ENCODE data around the gene ARHGAP4.

ARHGAP4 gene

GRCh38 chrX:153947009-153947769 lies 21.1 kb upstream of the ARHGAP4 start:
- TF ChIP-seq REST (IDR thresholded peaks at IDR 0.05; ENCODE audit: insufficient replicate concordance, low read depth) (no peak), CTCF (IDR thresholded peaks at IDR 0.05; ENCODE audit: insufficient read depth, low read length) (peak; percentile 52), POLR2AphosphoS5 (IDR thresholded peaks at IDR 0.05; ENCODE audit: low read depth) (peak; percentile 57)
- no peaks in the 10 kb centered on the region for H3K27me3 ChIP-seq (ENCODE audit: insufficient read depth, poor library complexity, severe bottlenecking)
- H3K4me3 ChIP-seq (replicated peaks; ENCODE audit: insufficient read depth, low read length): no peak overlapping the region
- peak overlapping the region; percentile 48 for H3K27ac ChIP-seq (replicated peaks)
- peak in 1 of 2 experiments; percentile 90 for DNase-seq (ENCODE audit: low read depth in 1 of 2, low spot score in 1 of 2)

- no peak for DNase-seq (ENCODE audit: low read depth in 1 of 2, low spot score in 1 of 2)
- H3K27me3 ChIP-seq (ENCODE audit: insufficient read depth, poor library complexity, severe bottlenecking): no peaks in the 10 kb centered on the region
- TF ChIP-seq SPI1 (IDR thresholded peaks at IDR 0.05; ENCODE audit: borderline replicate concordance, low read depth): no peak
- no peak for TF ChIP-seq CTCF (IDR thresholded peaks at IDR 0.05; ENCODE audit: insufficient read depth, low read length)
- TF ChIP-seq REST (IDR thresholded peaks at IDR 0.05; ENCODE audit: insufficient replicate concordance, low read depth): no peak
- TF ChIP-seq POLR2AphosphoS5 (IDR thresholded peaks at IDR 0.05; ENCODE audit: low read depth): no peak
- no peak for TF ChIP-seq GABPA (IDR thresholded peaks at IDR 0.05; ENCODE audit: low read depth)
- no peak overlapping the region for H3K4me3 ChIP-seq (replicated peaks; ENCODE audit: insufficient read depth, low read length)
- peak overlapping the region; percentile 45 for H3K27ac ChIP-seq (replicated peaks)
These were observed 20.2 kb upstream of the ARHGAP4 start for GRCh38 chrX:153945956-153946943.

- H3K27ac ChIP-seq (replicated peaks): peak overlapping the region; percentile 62
- no peaks in the 10 kb centered on the region for H3K27me3 ChIP-seq (ENCODE audit: insufficient read depth, poor library complexity, severe bottlenecking)
- no peak for DNase-seq (ENCODE audit: low read depth in 1 of 2, low spot score in 1 of 2)
- TF ChIP-seq CTCF (IDR thresholded peaks at IDR 0.05; ENCODE audit: insufficient read depth, low read length): no peak
- no peak for TF ChIP-seq SPI1 (IDR thresholded peaks at IDR 0.05; ENCODE audit: borderline replicate concordance, low read depth)
- no peak for TF ChIP-seq GABPA (IDR thresholded peaks at IDR 0.05; ENCODE audit: low read depth)
- no peak for TF ChIP-seq POLR2AphosphoS5 (IDR thresholded peaks at IDR 0.05; ENCODE audit: low read depth)
- no peak for TF ChIP-seq REST (IDR thresholded peaks at IDR 0.05; ENCODE audit: insufficient replicate concordance, low read depth)
- H3K4me3 ChIP-seq (replicated peaks; ENCODE audit: insufficient read depth, low read length): no peak overlapping the region
These were observed 18.7 kb upstream of the ARHGAP4 start for GRCh38 chrX:153944800-153945150.
